Adrenal gland (tissue), 12 donors: ENCODE data around the gene IL20. TPM values are rescaled to one million over a fixed set of nuclear protein-coding genes. Genes with fewer than 3 reads are reported as not detected.

Source experiments
- DNase-seq, 7 donors: peaks; one replicate each; pipeline ENCODE4 v3.0.0-alpha.2; 2019 to 2020
- H3K27ac ChIP-seq, 5 donors: fragments of 200-600 bp; sonication (generic) in 4 of 5; 1 replicate in 3 of 5; 2 replicates in 2 of 5; pipeline versions ENCODE4 v1.5.1 to v1.8.0; 2016 to 2020; ENCODE audit warnings: mild to moderate bottlenecking in 1 of 5
- H3K27me3 ChIP-seq: fragments of 200-600 bp; 2 replicates; pipeline ENCODE4 v1.8.0; 2021
- H3K36me3 ChIP-seq, 2 donors: fragments of 200-600 bp; replicated peaks in 1 of 2; 1 replicate in 1 of 2; 2 replicates in 1 of 2; pipeline versions ENCODE4 v1.5.1 to v1.8.0; 2018 to 2022
- H3K4me1 ChIP-seq, 2 donors: fragments of 200-600 bp; replicated peaks in 1 of 2; 1 replicate in 1 of 2; 2 replicates in 1 of 2; pipeline versions ENCODE4 v1.5.1 to v1.8.0; 2018 to 2021
- H3K4me3 ChIP-seq, 4 donors: fragments of 200-600 bp; sonication (generic) in 3 of 4; one replicate each; pipeline ENCODE4 v1.5.1; 2016 to 2018
- H3K9me3 ChIP-seq, 3 donors: fragments of 200-600 bp; sonication (generic) in 1 of 3; replicated peaks in 1 of 3; 1 replicate in 2 of 3; 2 replicates in 1 of 3; pipeline versions ENCODE4 v1.5.1 to v1.8.0; 2016 to 2021
- CTCF ChIP-seq, 6 experiments: fragments of 450-650 bp in 4 of 6; fragments of 200-600 bp in 2 of 6; sonication (generic) in 1 of 6; IDR thresholded peaks; 1 replicate in 5 of 6; 2 replicates in 1 of 6; pipeline versions ENCODE4 v1.5.1 to v1.8.0; 2016 to 2021; ENCODE audit warnings: antibody characterized with exemption in 6 of 6, mild to moderate bottlenecking in 2 of 6, moderate library complexity in 1 of 6
- POLR2A ChIP-seq, 2 donors: fragments of 450-650 bp; IDR thresholded peaks; one replicate each; pipeline ENCODE4 v1.6.1; 2017; ENCODE audit warnings: antibody characterized with exemption in 2 of 2, mild to moderate bottlenecking in 2 of 2, moderate library complexity in 1 of 2
- WGBS, 4 donors: extraction: QIAGEN DNeasy Blood & Tissue Kit in 2 of 4; methylation state at CpG; one replicate each; pipeline versions ENCODE4 v1.1.5 to v1.1.7; 2013 to 2017; 5-methylcytosine and 5-hydroxymethylcytosine counted together
- intact Hi-C, 2 donors: fragments of 100-400 bp; cut with DNase I; formaldehyde crosslinking; loops; one replicate each; pipeline versions ENCODE4 v1.14.1 to v1.15.0; 2022 to 2023
- polyA plus RNA-seq, 3 donors: library from polyadenylated mRNA; stranded (reverse); fragments of 200-250 nt in 2 of 3; fragments of 350-450 nt in 1 of 3; fragmentation: Illumina TruSeq in 1 of 3; extraction: RNeasy Lipid Tissue Mini Kit (QIAGEN cat#74804) in 1 of 3; gene quantifications; one replicate each; pipeline ENCODE4 v1.2.3, GENCODE V29; 2013 to 2014
- total RNA-seq, 9 donors: library from RNA; depleted of rRNA in 4 of 9; stranded (reverse); fragments of >200 nt in 4 of 9; fragments of 120-200 nt in 1 of 9; fragmentation: NEBNext Ultra II Directional in 1 of 9; extraction: Animal tissue kit (Norgen Biotek cat#: 25700) in 1 of 9; gene quantifications; one replicate each; pipeline versions ENCODE4 v1.1.0 to v1.2.4, GENCODE V29; 2013 to 2023
- donor health status: healthy with polysubstance abuse.
- donor health status: Bipolar disorder and iron deficiency.
- donor health status: DM: yes; HTN: yes; CAD: no.
- donor health status: DM: no; HTN: no; CAD: no.
- donor health status: DM: no; HTN: no; CAD: no.
- donor health status: DM: yes; HTN: yes; CAD: no.

IL20 gene
- total and polyA plus RNA-seq, 12 donors = 0.13 to 0.53 (median 0.41) TPM; not detected in 9

- no peaks in the 10 kb centered on the region for H3K4me1 ChIP-seq
- TF ChIP-seq CTCF (IDR thresholded peaks at IDR 0.05) (no peak), POLR2A (IDR thresholded peaks at IDR 0.05) (no peak)
- no peak overlapping the region for H3K4me3 ChIP-seq
- no peaks in the 10 kb centered on the region for H3K27me3 ChIP-seq
- no peak overlapping the region for H3K27ac ChIP-seq
- H3K36me3 ChIP-seq = no peaks in the 10 kb centered on the region
- 73 to 78% (median 75%) methylated on average over 2 of the region's 2 CpGs for WGBS, 4 donors
- DNase-seq = no peak
- intact Hi-C loops = no loop called here
- no peaks in the 10 kb centered on the region for H3K9me3 ChIP-seq
Measured at GRCh38 chr1:206833106-206833680, 32.2 kb upstream of the IL20 start.

- Histone ChIP-seq H3K4me1 (no peaks in the 10 kb centered on the region), H3K27me3 (no peaks in the 10 kb centered on the region), H3K36me3 (no peaks in the 10 kb centered on the region), H3K9me3 (no peaks in the 10 kb centered on the region), H3K27ac (no peak overlapping the region), H3K4me3 (no peak overlapping the region)
- WGBS, 4 donors = 48 to 79% (median 57%) methylated on average over 2 of the region's 2 CpGs
- intact Hi-C loops = no loop called here
- no peak for DNase-seq
- no peak for TF ChIP-seq CTCF (IDR thresholded peaks at IDR 0.05)
- TF ChIP-seq POLR2A (IDR thresholded peaks at IDR 0.05) = no peak
Measured at GRCh38 chr1:206833801-206834200, 31.6 kb upstream of the IL20 start.

GRCh38 chr1:206834217-206834616 is 31.2 kb upstream of the IL20 start:
- TF ChIP-seq POLR2A (IDR thresholded peaks at IDR 0.05) = no peak
- TF ChIP-seq CTCF (IDR thresholded peaks at IDR 0.05) = no peak
- no peak for DNase-seq
- H3K9me3 ChIP-seq = no peaks in the 10 kb centered on the region

GRCh38 chr1:206834711-206835110 is 30.7 kb upstream of the IL20 start:
- Histone ChIP-seq H3K27me3 (no peaks in the 10 kb centered on the region), H3K36me3 (no peaks in the 10 kb centered on the region), H3K4me3 (no peak overlapping the region), H3K4me1 (no peaks in the 10 kb centered on the region), H3K9me3 (no peaks in the 10 kb centered on the region), H3K27ac (no peak overlapping the region)
- intact Hi-C loops = no loop called here
- TF ChIP-seq POLR2A (IDR thresholded peaks at IDR 0.05) (no peak), CTCF (IDR thresholded peaks at IDR 0.05) (no peak)
- 59 to 69% (median 67%) methylated on average over 3 of the region's 3 CpGs for WGBS, 4 donors
- peak in 2 of 7 donors; percentile 34 to 38 for DNase-seq

More at GRCh38 chr1:206834217-206834616, 31.2 kb upstream of the IL20 start:
- Histone ChIP-seq H3K27me3 (no peaks in the 10 kb centered on the region), H3K4me1 (no peaks in the 10 kb centered on the region), H3K27ac (no peak overlapping the region), H3K36me3 (no peaks in the 10 kb centered on the region), H3K4me3 (no peak overlapping the region)
- 79 to 86% (median 81%) methylated on average over 6 of the region's 6 CpGs for WGBS, 4 donors
- intact Hi-C loops = no loop called here
